Neuronal stem cell (in vitro differentiated cells): Measurements from ENCODE around the gene GAS6.

Experiments
- DNase-seq: peaks from one replicate; pipeline ENCODE4 v3.0.0-alpha.2; 2013; ENCODE audit warnings: low spot score
- H2AFZ ChIP-seq: one replicate; pipeline ENCODE4 v1.6.1; 2013; ENCODE audit warnings: mild to moderate bottlenecking, low read length, inconsistent platforms
- H2AK5ac ChIP-seq: 2 replicates; pipeline ENCODE4 v1.6.1; 2013; ENCODE audit warnings: low read depth, mild to moderate bottlenecking, inconsistent platforms, low read length, moderate library complexity, mixed read lengths
- H2BK120ac ChIP-seq: 2 replicates; pipeline ENCODE4 v1.6.1; 2013; ENCODE audit warnings: low read depth, mild to moderate bottlenecking, inconsistent platforms, low read length, moderate library complexity, mixed read lengths
- H2BK12ac ChIP-seq: one replicate; pipeline ENCODE4 v1.6.1; 2013; ENCODE audit warnings: low read length, inconsistent platforms
- H2BK15ac ChIP-seq: 2 replicates; pipeline ENCODE4 v1.6.1; 2013; ENCODE audit warnings: mild to moderate bottlenecking, low read length, inconsistent platforms, mixed read lengths
- H2BK5ac ChIP-seq: one replicate; pipeline ENCODE4 v1.6.1; 2013; ENCODE audit warnings: inconsistent platforms, mild to moderate bottlenecking, low read length, moderate library complexity
- H3K14ac ChIP-seq: one replicate; pipeline ENCODE4 v1.6.1; 2013; ENCODE audit warnings: low read length, inconsistent platforms
- H3K18ac ChIP-seq: 2 replicates; pipeline ENCODE4 v1.6.1; 2013; ENCODE audit warnings: low read length, inconsistent platforms
- H3K23ac ChIP-seq: 2 replicates; pipeline ENCODE4 v1.6.1; 2013; ENCODE audit warnings: low read depth, mild to moderate bottlenecking, mixed read lengths, low read length, inconsistent platforms; ENCODE audit not compliant: poor library complexity
- H3K27ac ChIP-seq: replicated peaks from 3 replicates; pipeline ENCODE4 v1.5.1; 2013; ENCODE audit warnings: low read length, inconsistent platforms
- H3K27me3 ChIP-seq, 3 experiments: 2 replicates each; pipeline ENCODE4 v1.6.1; 2013; ENCODE audit warnings: low read length in 3 of 3, mild to moderate bottlenecking in 2 of 3, inconsistent platforms in 1 of 3, low read depth in 1 of 3, mixed read lengths in 1 of 3, moderate library complexity in 1 of 3; ENCODE audit not compliant: control insufficient read depth in 3 of 3, insufficient read depth in 3 of 3
- H3K36me3 ChIP-seq, 2 donors: replicated peaks in 1 of 2; 2 replicates each; pipeline ENCODE4 v1.6.1; 2013; ENCODE audit warnings: low read length in 2 of 2; ENCODE audit not compliant: control insufficient read depth in 2 of 2, insufficient read depth in 2 of 2
- H3K4ac ChIP-seq: 2 replicates; pipeline ENCODE4 v1.6.1; 2013; ENCODE audit warnings: inconsistent platforms, mild to moderate bottlenecking, low read length, moderate library complexity
- H3K4me1 ChIP-seq, 2 donors: 1 replicate in 1 of 2; 2 replicates in 1 of 2; pipeline ENCODE4 v1.6.1; 2013; ENCODE audit warnings: low read length in 2 of 2, low read depth in 1 of 2; ENCODE audit not compliant: control insufficient read depth in 2 of 2, insufficient read depth in 1 of 2
- H3K4me2 ChIP-seq: one replicate; pipeline ENCODE4 v1.6.1; 2013; ENCODE audit warnings: mild to moderate bottlenecking, low read length, inconsistent platforms; ENCODE audit not compliant: insufficient read depth, poor library complexity, severe bottlenecking
- H3K4me3 ChIP-seq, 2 donors: 2 replicates each; pipeline ENCODE4 v1.5.1; 2013; ENCODE audit warnings: low read length in 2 of 2, mild to moderate bottlenecking in 2 of 2, inconsistent platforms in 1 of 2, moderate library complexity in 1 of 2
- H3K79me1 ChIP-seq: one replicate; pipeline ENCODE4 v1.6.1; 2013; ENCODE audit warnings: low read depth, mild to moderate bottlenecking, inconsistent platforms, low read length, moderate library complexity
- H3K9ac ChIP-seq: one replicate; pipeline ENCODE4 v1.6.1; 2013; ENCODE audit warnings: mild to moderate bottlenecking, low read depth, low read length, inconsistent platforms; ENCODE audit not compliant: poor library complexity
- H3K9me3 ChIP-seq, 2 donors: replicated peaks in 1 of 2; 2 replicates each; pipeline versions ENCODE3 to v1.6.1; 2013; ENCODE audit warnings: low read length in 2 of 2, mild to moderate bottlenecking in 2 of 2, inconsistent platforms in 1 of 2, low read depth in 1 of 2, mixed read lengths in 1 of 2, moderate library complexity in 1 of 2; ENCODE audit not compliant: control insufficient read depth in 2 of 2, insufficient read depth in 1 of 2
- H4K8ac ChIP-seq: one replicate; pipeline ENCODE4 v1.6.1; 2013; ENCODE audit warnings: low read depth, mild to moderate bottlenecking, inconsistent platforms, low read length, moderate library complexity
- H4K91ac ChIP-seq: one replicate; pipeline ENCODE4 v1.6.1; 2013; ENCODE audit warnings: low read length, low read depth, mild to moderate bottlenecking, inconsistent platforms; ENCODE audit not compliant: poor library complexity
- WGBS, 2 donors: extraction: QIAGEN DNeasy Blood & Tissue Kit; methylation state at CpG; one replicate each; pipeline ENCODE4 v1.1.7; 2013; ENCODE audit warnings: missing lambda C conversion rate in 2 of 2, mixed read lengths in 1 of 2; ENCODE audit not compliant: insufficient read length in 2 of 2, insufficient replicate concordance in 1 of 2; ENCODE audit errors: extremely low coverage in 2 of 2; 5-methylcytosine and 5-hydroxymethylcytosine counted together

Gene GAS6

GRCh38 chr13:113845723-113846635, 17.9 kb downstream of the GAS6 start:
- no peak overlapping the region for H2BK120ac ChIP-seq
- H3K4me1 ChIP-seq, result peaks cover 0 to 4% of the 10 kb centered on the region in 2 donors
- no peak overlapping the region for H3K18ac ChIP-seq
- peaks cover 0 to 4% of the 10 kb centered on the region in 2 donors for H3K36me3 ChIP-seq
- H4K91ac ChIP-seq, result no peak overlapping the region
- H3K4me3 ChIP-seq, result peak overlapping the region in 1 of 2 donors; percentile 7
- no peak overlapping the region for H3K4me2 ChIP-seq
- H2BK12ac ChIP-seq, result no peak overlapping the region
- H2AK5ac ChIP-seq, result no peak overlapping the region
- no peak overlapping the region for H3K14ac ChIP-seq
- no peak overlapping the region for H3K23ac ChIP-seq
- no peaks in the 10 kb centered on the region for H3K9me3 ChIP-seq
- H3K27me3 ChIP-seq, result no peaks in the 10 kb centered on the region
- H3K27ac ChIP-seq, result no peak overlapping the region
- H4K8ac ChIP-seq, result no peak overlapping the region
- no peak overlapping the region for H3K9ac ChIP-seq
- no peak overlapping the region for H2BK5ac ChIP-seq
- no peak overlapping the region for H3K4ac ChIP-seq
- no peak overlapping the region for H2AFZ ChIP-seq
- no peak overlapping the region for H2BK15ac ChIP-seq
- H3K79me1 ChIP-seq, result peaks cover 2% of the 10 kb centered on the region
- DNase-seq, result no peak
- no CpG with 5 or more reads among the region's 30 CpGs for WGBS, 2 donors

DNA sequence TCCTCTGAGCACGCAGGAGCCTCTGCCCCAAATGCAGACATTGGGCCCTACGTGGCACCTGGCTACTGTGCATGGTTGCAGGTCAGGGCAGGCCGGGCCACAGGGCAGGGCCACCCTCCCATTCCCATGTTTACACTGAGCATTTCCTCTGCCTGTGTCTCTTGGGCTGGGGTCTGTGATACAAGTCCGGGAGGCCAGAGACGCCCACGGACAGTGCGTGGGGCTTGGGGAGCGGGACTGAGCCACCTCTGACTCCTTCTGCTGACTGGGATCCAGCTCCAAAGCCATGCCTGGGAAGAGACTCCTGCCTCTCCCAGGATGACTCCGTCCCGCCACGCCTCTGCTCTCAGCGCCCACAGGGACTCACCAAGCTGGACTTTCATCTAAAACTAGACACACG, 18.8 kb downstream of the GAS6 start:
- Histone ChIP-seq H4K91ac (no peak overlapping the region), H2BK120ac (no peak overlapping the region), H3K4me1 (peaks cover 0 to 8% of the 10 kb centered on the region in 2 donors), H3K79me1 (peaks cover 2% of the 10 kb centered on the region), H3K9ac (no peak overlapping the region), H3K36me3 (peaks cover 0 to 6% of the 10 kb centered on the region in 2 donors), H2BK12ac (no peak overlapping the region), H3K14ac (no peak overlapping the region), H4K8ac (no peak overlapping the region), H3K4me2 (no peak overlapping the region), H2AK5ac (no peak overlapping the region), H2BK5ac (no peak overlapping the region), H3K4ac (no peak overlapping the region), H2BK15ac (no peak overlapping the region), H3K23ac (no peak overlapping the region), H3K27me3 (no peaks in the 10 kb centered on the region), H3K4me3 (no peak overlapping the region), H3K27ac (no peak overlapping the region), H2AFZ (no peak overlapping the region), H3K9me3 (no peaks in the 10 kb centered on the region), H3K18ac (no peak overlapping the region)
- no CpG with 5 or more reads among the region's 13 CpGs for WGBS, 2 donors
- DNase-seq, result no peak

DNA sequence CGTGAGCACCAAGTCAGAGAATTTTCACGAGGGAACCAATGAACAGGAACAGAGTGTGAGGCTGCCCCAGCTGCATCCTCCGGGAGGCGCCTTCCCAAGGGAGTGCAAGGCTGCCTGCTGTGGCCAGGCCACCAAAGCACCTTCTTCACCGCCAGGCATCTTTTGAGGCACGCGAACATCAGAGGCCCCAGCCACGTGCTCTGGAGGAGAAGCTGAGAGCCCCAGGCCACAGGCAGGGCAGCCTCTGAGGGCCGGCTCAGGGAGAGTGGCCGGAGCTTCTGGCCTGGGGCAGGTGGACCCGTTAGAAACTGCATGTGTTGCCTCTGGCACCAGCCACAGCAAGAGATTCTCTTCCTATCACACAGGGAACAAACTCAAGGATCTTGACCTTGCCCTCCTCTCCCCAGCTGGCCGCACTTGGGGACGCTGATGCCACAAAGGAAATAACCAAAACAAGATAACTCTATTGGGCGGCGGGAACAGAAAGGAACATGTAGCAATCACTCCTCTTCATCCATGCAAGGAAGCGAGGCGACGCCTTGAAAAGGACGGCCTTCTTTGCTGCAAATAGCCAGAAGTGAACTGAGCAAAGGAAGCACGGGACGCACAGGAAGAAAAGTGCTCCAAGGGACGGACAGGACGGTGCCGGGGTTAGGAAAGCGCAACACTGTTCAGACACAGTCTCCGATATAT, 19.9 kb downstream of the GAS6 start:
- no peaks in the 10 kb centered on the region for H3K9me3 ChIP-seq
- no peak overlapping the region for H3K23ac ChIP-seq
- H3K4ac ChIP-seq, result no peak overlapping the region
- peak overlapping the region; percentile 70 for H2AK5ac ChIP-seq
- H2AFZ ChIP-seq, result no peak overlapping the region
- peak overlapping the region; percentile 38 for H3K9ac ChIP-seq
- H3K79me1 ChIP-seq, result peaks cover 2% of the 10 kb centered on the region
- H2BK5ac ChIP-seq, result peak overlapping the region; percentile 75
- no peak overlapping the region for H4K8ac ChIP-seq
- peaks cover 0 to 6% of the 10 kb centered on the region in 2 donors for H3K36me3 ChIP-seq
- peak overlapping the region; percentile 37 for H2BK15ac ChIP-seq
- H3K18ac ChIP-seq, result peak overlapping the region; percentile 90
- H4K91ac ChIP-seq, result no peak overlapping the region
- H3K4me1 ChIP-seq, result peaks cover 0 to 11% of the 10 kb centered on the region in 2 donors
- H2BK120ac ChIP-seq, result no peak overlapping the region
- no CpG with 5 or more reads among the region's 26 CpGs for WGBS, 2 donors
- H3K27ac ChIP-seq, result no peak overlapping the region
- H2BK12ac ChIP-seq, result peak overlapping the region; percentile 41
- peak overlapping the region; percentile 94 for H3K14ac ChIP-seq
- no peaks in the 10 kb centered on the region for H3K27me3 ChIP-seq
- no peak overlapping the region for H3K4me2 ChIP-seq
- no peak overlapping the region for H3K4me3 ChIP-seq
- DNase-seq, result no peak

GRCh38 chr13:113843063-113843654, 20.7 kb downstream of the GAS6 start:
- H3K4me3 ChIP-seq, result no peak overlapping the region
- H3K18ac ChIP-seq, result peak overlapping the region; percentile 52
- H3K9ac ChIP-seq, result no peak overlapping the region
- H3K4me1 ChIP-seq, result peaks cover 0 to 15% of the 10 kb centered on the region in 2 donors
- no peak overlapping the region for H3K4me2 ChIP-seq
- peaks cover 2% of the 10 kb centered on the region for H3K79me1 ChIP-seq
- H2BK120ac ChIP-seq, result no peak overlapping the region
- no peak overlapping the region for H3K23ac ChIP-seq
- peak overlapping the region; percentile 70 for H2AK5ac ChIP-seq
- H3K4ac ChIP-seq, result no peak overlapping the region
- H3K9me3 ChIP-seq, result no peaks in the 10 kb centered on the region
- H3K36me3 ChIP-seq, result peaks cover 0 to 6% of the 10 kb centered on the region in 2 donors
- no peak overlapping the region for H4K8ac ChIP-seq
- H3K14ac ChIP-seq, result no peak overlapping the region
- no CpG with 5 or more reads among the region's 30 CpGs for WGBS, 2 donors
- no peak for DNase-seq
- H2BK5ac ChIP-seq, result peak overlapping the region; percentile 75
- H2AFZ ChIP-seq, result no peak overlapping the region
- H2BK15ac ChIP-seq, result peak overlapping the region; percentile 49
- peak overlapping the region; percentile 58 for H2BK12ac ChIP-seq
- H4K91ac ChIP-seq, result no peak overlapping the region
- no peaks in the 10 kb centered on the region for H3K27me3 ChIP-seq
- no peak overlapping the region for H3K27ac ChIP-seq
